D721Med (cell line): Measurements from ENCODE around the gene MTNR1A.
"Not testable (repeated sequence)": the region's sequence is repeated elsewhere in the genome, so short reads cannot be mapped to it uniquely, and the experiment has no call there.

Experiments
- DNase-seq: peaks from one replicate; pipeline ENCODE4 v3.0.0; 2011; ENCODE audit warnings: low spot score; ENCODE audit not compliant: insufficient read length
- FAIRE-seq: peaks from 2 replicates; lab custom pipeline; 2011; peaks lifted over from hg19 to GRCh38; lab: Jason Lieb, UNC
- CTCF ChIP-seq: IDR thresholded peaks from 2 replicates; pipeline ENCODE4 v1.5.1; 2012; ENCODE audit warnings: mild to moderate bottlenecking, control low read depth; ENCODE audit not compliant: insufficient read depth; ENCODE audit errors: missing control alignments

The MTNR1A gene

GRCh38 chr4:186534056-186534455 lies 21.3 kb downstream of the MTNR1A start:
- TF ChIP-seq CTCF: no peak
- FAIRE-seq (no peak), DNase-seq (no peak)

GRCh38 chr4:186523927-186524326 lies 31.4 kb downstream of the MTNR1A start:
- not testable (repeated sequence) for FAIRE-seq, DNase-seq

GRCh38 chr4:186516287-186516686 lies 39.1 kb downstream of the MTNR1A start:
- TF ChIP-seq CTCF: no peak
- DNase-seq (no peak), FAIRE-seq (no peak)

DNA sequence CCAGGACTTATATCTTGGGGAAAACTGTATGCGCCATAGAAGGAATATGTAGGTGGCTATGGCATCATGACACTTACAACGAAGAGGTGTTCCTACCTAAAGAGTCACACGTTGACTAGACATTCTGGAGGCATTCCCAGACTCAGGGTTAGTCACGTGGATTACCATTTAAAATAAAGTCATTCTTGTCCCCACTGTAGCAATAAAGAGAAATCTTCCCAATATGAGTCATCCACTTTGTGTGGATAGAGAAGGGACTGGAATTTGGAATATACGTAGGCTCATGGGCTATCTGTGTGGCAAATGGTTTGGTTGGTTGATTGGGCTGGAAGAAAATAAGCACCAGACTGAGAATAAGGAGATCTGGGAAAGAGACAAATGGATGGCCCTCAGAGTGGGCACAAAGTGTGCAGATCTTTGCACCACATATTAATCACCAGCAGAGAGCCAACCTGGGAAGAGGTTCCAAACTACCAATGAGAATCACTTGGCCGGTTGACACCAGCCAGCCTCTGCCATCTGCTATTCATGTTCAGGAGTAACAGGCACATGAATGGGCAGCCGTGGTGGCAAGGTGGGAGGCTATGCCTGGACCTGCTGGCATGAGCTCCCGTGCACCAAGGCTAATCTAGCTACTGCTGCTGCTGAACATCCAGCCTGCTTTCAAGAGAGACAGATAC lies 41.0 kb downstream of the MTNR1A start:
- DNase-seq (no peak), FAIRE-seq (no peak)
- no peak for TF ChIP-seq CTCF

DNA sequence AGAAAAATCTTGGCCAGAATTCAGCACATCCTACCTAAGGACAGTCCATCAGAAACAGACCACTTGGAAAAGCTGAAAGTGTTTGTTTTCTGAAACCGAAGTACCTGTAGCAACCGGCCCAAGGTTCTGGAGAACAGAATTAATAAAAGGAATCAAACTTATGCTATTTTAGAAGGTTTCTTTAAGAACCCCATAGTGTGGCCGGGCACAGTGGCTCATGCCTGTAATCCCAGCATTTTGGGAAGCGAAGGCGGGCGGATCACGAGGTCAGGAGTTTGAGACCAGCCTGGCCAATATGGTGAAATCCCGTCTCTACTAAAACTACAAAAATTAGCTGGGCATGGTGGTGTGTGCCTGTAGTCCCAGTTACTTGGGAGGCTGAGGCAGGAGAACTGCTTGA lies 50.6 kb downstream of the MTNR1A start:
- not testable (repeated sequence) for DNase-seq, FAIRE-seq

GRCh38 chr4:186502231-186502630 lies 53.1 kb downstream of the MTNR1A start:
- no peak for TF ChIP-seq CTCF
- FAIRE-seq (no peak), DNase-seq (no peak)

GRCh38 chr4:186501554-186501953 lies 53.8 kb downstream of the MTNR1A start:
- FAIRE-seq: no peak
- no peak for TF ChIP-seq CTCF
- no peak for DNase-seq

GRCh38 chr4:186500721-186501304 lies 54.6 kb downstream of the MTNR1A start:
- TF ChIP-seq CTCF: no peak
- no peak for DNase-seq
- no peak for FAIRE-seq
